ENCODE measurements around the gene GPR157.
"Not testable (repeated sequence)": the region's sequence is repeated elsewhere in the genome, so short reads cannot be mapped to it uniquely, and the experiment has no call there.

The GPR157 gene

DNA sequence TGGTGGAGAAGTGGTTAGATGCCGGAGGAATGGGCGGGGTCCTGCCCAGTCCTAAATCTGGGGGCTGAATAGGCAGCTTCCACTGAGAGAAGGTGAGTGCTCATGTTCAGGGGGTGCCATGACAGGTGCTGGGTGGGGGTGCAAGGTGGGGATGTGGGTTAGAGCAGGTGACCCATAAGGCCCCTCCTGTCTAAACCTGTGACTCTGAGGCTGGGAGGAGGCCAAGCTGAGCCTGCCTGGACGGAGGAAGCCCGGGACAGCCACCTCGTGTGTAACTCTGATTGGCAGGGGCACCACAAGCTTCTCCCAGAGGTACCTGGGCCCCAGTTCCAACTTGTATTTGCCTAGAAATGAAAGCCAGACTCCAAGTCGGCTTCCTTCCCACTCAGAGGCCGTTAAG lies 10.7 kb downstream of the GPR157 start:
- DNase-seq (ENCODE audit: low read depth, low spot score), result no peak

DNA sequence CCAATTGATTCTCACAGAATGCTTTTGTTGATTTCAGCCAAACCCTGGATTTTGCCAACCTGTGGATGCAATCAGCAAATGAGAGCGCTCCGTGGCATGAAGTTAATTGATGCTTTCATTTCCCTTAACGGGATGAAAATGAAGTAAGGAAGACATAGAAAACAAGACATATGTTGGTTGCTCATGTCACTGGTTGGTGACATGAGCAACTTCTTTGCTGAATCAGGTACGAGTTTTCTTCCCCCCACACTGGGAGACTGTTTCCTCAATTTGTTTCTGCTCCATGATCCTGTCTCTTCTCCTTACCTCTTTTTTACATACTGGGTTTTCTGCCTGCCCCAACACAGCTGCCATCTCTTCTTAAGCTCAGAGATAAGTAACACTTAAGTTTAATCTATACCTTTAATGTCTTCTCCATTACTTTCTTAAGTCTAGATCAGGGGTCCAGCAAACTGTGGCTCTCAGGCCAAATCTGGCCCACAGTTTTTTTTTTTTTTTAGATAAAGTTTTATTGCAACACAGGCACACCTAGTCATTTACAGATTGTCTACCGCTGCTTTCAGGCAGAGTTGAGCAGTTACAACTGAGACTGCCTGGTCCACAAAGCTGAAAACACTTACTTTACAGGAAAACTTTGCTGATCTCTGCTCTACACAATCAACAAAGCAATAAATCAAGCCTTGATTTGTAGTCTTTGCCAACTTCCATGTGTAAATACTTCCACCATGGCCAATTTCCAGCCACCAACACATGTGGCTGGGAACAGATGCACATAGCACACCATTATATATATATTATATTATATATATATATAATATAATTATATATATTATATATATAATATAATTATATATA lies 13.3 kb downstream of the GPR157 start:
- no peak for DNase-seq (ENCODE audit: low read depth, low spot score)

DNA sequence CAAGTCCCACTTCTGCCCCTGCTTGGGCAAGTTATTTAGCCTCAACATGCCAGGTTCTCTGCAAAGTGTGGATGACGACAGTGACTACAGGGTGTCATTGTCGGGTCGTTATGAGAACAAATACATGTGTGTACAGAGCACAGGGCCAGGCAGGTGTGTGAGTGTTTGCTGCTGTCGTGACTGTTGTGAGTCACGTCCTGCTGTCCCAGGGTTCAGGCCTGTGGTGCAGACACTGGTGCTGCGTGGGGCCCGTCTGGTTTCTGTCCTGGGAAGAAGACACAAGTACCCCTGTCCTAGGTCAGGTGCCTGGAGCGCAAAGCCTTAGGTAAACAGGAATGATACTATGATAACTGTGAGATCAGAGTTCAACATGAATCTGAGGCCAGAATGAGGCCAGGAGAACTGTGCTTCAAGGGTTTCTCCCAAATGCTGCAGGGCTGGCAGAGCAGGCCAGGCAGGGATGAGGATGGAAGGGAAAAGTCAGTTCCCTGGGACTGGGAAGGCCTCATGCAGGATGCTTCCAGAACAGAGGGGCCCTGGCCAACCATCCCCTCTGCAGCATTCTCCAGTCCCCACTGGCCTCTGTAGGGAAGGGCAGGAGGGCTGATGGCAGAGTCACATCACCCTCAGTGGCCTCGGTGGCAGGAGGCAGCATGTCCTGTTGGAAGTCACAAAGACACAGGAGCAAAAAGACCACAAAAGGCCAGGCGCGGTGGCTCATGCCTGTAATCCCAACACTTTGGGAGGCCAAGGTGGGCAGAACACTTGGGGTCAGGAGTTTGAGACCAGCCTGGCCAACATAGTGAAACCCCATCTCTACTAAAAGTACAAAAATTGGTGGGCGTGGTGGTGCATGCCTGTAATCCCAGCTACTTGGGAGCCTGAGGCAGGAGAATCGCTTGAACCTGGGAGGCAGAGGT lies 15.7 kb downstream of the GPR157 start:
- DNase-seq (ENCODE audit: low read depth, low spot score), result no peak

DNA sequence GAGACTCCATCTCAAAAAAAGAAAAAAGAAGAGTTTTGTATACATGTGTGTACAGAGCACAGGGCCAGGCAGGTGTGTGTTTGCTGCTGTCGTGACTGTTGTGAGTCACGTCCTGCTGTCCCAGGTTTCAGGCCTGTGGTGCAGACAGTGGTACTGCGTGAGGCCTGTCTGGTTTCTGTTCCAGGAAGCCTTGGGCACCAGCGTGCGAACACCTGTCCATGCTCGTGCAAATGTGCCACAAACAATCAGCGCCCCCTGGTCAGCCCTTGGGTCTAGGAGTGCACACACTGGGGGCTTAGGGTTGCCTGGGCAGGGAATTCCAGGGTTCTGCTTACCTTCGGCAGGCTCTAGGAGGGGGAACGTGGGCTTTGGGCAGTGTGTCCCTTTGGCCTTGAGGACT lies 16.9 kb downstream of the GPR157 start:
- no peak for DNase-seq (ENCODE audit: low read depth, low spot score)

DNA sequence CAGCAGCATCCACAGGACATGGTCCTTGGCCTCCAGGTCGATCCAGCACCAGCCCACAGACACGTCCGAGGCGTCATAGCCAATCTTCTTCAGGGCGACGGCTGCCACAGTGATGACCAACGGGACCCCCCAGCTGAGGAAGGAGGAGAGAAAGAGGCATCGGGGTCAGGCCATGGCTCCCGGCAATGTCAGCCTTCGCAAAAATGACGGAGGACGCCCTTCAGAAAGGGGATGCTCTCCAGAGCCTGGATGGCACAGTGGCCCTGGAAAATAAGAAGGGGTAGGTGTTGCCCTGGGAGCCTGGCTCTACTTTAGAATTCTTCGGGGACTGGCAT lies 17.6 kb downstream of the GPR157 start:
- no peak for DNase-seq (ENCODE audit: low read depth, low spot score)

DNA sequence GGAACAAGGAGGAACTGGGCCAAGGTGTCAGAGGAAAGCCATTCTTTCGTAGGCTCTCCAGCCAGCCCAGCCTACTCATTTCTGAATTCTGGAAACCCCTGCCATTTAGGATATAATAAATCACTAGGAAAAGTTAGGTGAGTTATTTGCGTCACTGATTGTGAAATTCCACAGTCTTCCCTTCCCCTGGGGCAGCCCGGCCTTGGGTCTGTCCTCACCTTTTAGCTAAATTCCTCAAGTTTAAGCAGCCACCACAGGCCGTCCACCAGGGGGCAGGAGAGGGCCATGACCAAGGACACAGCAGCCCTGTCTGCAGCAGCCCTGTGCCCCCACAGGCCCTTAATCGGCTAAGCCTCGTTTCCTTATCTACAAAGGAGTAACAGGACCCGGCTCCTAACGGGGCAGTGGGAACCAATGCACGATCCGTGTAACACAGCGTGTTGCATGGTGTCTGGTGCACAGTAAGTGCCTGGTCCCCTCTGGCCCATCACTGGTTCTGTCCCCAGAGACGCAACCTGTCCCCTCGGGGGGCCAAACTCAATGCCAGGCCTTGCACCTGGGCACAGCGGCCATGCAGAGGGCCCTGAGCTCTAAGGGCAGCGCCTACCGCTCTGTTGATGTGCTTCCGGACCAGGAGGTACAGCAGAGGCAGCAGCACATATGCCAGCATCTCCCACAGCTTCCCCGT lies 18.1 kb downstream of the GPR157 start:
- DNase-seq (ENCODE audit: low read depth, low spot score), result peak; percentile 76

DNA sequence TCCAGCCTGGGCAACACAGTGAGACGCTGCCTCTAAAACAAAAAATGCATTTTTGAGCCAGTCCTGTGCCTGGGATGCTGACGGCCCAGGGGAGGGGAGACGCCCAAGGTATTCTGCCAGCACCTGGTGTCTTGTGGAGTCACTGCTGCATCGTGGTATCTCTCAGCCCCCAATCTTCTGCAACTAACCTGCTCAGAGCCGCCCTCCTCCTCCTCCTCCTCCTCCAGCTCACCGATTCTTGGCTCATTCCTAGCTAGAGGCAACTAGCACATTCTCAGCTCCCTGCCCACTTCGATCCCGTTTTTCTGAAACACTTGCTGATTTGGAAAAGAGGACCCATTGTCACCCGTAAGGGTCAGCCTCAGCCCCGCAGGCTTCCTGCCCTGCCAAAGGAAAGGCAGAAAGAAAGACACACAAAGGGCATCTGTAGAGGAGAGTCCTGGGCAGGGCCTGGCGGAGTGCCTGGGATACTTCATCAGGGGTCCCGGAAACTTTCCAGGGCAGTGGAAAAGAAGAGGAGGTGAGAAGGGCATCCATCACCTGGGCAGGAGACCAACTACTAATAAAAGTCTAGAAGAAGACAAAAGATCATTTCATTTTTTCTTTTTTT lies 20.7 kb downstream of the GPR157 start:
- no peak for DNase-seq (ENCODE audit: low read depth, low spot score)

DNA sequence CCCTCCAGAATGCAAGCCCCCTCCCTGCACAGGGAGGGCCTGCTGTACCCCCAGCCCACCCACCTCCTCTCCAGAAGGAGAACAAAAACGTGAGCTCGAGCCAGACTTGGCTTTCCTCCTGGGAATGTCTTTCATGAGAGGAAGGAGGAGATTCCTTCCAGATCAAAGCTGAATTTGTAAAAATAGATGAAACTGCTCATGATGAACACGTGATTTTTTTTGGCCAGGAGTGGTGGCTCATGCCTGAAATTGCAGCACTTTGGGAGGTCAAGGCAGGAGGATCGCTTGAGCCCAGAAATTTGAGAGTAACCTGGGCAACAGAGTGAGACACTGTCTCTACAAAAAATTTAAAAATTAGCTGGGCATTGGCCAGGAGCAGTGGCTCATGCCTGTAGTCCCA lies 21.8 kb downstream of the GPR157 start:
- DNase-seq (ENCODE audit: low read depth, low spot score), result no peak

DNA sequence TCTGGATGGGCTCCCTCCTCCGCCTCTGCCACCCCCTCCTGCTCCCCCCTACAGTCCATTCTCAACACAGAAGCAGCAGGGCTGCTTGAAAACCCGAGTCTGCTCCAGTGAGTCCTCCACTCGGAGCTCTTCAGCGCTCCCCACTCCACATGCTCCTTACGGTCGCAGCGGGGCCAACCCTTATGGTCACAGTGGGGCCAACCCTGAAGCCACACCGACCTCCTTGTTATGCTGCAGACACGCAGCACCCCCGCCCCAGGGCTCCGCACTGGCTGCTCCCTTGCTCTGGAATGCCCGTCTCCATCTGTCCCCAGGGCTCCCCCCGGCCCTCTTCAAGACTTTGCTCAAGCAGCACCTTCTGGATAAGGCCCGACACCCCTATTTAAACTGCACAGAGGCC lies 22.6 kb downstream of the GPR157 start:
- DNase-seq (ENCODE audit: low read depth, low spot score), result no peak

DNA sequence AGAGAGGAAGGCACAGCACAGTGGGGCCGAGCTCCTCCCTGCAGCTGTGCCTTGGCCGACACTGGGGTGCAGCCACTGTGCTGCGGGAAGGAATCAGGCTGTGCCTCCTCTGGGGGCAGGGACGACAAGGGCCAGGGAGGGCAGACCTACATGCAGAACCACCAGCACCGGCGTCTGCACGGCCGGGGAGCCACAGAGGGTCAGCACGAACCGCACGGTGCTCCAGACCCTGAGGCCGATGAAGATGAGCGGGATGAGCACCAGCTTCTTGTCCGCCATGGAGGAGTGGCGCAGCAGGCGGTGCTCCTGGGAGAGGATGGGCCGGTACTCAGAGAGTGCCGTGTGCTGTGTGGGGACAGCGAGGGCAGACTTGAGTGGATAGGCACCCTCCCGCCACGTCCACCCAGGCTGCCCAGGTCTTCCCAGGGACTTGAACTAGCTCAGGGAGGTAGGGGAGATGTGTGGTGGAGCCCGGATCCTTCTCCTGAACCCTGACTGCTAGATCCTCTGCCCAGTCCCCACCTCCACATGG lies 23.5 kb downstream of the GPR157 start:
- DNase-seq (ENCODE audit: low read depth, low spot score), result no peak

DNA sequence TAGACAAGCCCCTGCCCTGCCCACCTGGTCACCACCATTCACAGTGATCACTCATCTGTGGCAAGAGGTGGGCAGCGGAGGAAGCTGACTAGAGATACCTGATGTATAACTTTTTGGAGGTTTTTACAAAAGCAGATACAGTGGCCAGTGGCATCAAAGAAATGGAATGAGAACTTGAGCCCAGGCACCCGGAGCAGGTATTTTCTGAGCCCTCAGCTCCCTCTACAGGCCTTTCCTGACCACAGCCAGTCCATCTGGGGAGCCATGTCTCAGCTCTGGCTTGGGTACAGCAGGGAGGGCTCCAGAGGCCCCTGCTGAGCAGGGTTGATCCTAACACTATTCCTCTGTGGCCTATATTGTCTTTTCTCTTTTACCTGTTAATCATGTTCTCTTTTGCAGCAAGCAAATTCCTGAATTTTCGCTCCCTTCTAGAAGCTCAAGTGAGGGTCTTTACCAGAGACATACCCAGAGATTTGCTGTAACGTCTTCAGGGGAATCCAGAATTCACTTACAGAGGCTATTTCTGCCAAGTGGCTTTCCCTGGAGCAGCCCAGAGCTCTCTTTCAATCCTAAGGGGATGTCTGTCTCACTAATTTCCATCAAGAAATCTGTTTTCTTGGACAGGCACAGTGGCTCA lies 27.3 kb downstream of the GPR157 start:
- peak; percentile 61 for DNase-seq (ENCODE audit: low read depth, low spot score)

DNA sequence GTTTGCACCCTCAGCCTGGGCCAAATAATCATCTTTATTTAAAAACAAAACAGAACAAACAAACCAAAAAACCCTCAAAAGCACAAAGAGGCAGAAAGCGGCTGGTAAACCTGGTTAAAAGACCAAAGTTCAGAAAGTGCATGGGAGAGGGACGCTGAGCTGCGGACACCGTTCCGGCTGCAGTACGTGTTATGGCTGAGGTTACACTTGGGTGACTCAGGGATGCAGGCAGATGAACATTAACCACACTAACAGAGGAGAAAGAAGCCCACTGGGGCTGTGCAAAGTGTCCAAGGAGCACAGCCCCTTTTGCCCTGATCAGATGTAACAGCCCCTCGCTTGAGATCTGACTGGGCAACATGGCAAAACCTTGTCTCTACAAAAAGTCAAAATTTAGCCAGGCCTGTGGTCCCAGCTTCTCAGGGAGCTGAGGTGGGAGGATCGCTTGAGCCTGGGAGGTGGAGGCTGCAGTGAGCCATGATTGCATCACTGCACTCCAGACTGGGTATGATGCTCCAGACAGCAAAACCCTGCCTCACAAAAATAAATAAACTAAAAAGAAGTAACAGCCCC lies 28.3 kb downstream of the GPR157 start:
- DNase-seq (ENCODE audit: low read depth, low spot score), result no peak

DNA sequence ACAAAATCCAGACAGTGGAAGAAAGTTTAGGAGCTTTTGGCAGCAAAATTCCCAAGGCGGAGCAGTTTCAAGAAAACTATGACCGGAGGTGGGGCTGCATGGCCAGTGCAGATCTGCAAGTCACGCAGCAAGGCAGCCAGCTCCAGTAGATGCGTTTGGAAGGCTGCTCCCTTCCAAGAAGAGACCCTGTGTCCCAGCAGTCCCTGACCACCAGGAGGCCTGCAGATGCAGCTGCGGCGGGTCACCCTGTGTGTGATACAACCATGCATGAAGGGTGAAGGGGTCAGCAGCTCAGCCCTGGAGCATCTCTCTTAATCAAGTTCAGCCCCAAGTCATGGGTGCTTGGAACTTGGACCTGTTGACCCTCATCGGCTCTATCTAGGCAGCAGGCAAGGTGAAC lies 29.3 kb downstream of the GPR157 start:
- no peak for DNase-seq (ENCODE audit: low read depth, low spot score)

DNA sequence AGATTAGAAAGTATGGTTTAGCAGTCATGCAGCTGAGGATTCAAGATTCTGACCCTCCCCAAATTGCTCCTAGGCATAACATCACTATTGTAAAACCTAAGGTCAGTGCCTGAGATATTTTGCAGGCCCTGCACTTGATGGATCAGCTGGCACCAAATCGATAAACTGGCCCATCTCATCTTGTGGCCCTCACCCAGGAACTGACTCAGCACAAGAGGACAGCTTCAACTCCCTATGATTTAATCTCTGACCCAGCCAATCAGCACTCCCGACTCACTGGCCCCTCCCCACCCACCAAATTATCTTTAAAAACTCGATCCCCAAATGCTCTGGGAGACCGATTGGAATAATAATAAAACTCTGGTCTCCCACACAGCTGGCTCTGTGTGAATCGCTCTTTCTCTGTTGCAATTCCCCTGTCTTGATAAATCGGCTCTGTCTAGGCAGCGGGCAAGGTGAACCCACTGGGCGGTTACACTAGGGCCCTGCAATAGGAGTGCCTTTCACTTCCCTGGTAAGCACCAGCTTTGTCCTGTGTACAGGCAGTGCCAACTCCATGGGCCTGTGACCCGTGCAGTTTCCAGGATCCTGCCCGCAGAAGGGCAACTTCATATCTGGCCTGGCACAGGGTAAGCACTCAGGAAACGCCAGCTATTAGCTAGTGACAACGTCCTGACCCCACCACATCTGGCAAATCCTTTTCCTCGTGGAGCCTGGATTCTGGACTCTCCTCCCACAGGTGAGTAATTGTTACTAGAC lies 30.8 kb downstream of the GPR157 start:
- DNase-seq (ENCODE audit: low read depth, low spot score), result no peak

DNA sequence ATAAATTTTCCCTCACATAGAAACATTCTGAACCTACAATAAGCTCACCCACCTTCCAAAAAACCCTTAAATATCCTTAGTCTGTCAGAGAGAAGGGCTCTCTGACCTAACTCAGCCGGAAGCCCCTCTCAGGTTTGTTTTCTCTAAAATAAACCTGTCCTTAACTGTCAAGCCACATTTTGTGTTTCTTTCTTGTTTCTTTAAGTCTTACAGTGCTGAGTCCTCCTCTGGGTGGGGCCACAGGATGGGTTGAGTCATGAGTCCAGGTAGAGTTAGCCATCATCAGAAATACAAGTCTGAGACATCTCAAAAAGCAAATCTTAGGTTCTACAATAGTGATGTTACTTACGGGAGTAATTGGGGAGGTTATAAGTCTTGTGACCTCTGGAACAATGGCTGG lies 33.1 kb downstream of the GPR157 start:
- DNase-seq (ENCODE audit: low read depth, low spot score), result no peak

DNA sequence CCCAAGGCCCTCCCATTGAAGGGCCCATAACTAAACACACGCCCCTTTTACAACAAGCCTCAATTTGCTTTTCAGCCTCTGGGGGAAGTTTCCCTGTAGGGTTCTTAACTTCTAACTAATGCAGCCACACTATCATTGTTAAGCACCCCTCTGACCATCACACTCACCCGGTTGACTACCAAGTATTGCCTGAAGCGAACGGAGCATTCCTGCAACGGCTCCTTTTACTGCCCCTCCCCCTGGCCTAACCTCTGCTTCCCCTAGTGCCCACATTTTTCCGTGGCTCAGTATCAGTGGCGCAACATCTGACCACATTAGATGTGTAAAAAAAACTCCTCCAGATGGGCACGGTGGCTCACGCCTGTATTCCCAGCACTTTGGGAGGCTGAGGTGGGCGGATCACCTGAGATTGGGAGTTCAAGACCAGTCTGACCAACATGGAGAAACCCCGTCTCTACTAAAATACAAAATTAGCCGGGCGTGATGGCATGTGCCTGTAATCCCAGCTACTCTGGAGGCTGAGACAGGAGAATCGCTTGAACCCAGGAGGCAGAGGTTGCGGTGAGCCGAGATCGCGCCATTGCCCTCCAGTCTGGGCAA lies 34.8 kb downstream of the GPR157 start:
- DNase-seq (ENCODE audit: low read depth, low spot score), result not testable (repeated sequence)

DNA sequence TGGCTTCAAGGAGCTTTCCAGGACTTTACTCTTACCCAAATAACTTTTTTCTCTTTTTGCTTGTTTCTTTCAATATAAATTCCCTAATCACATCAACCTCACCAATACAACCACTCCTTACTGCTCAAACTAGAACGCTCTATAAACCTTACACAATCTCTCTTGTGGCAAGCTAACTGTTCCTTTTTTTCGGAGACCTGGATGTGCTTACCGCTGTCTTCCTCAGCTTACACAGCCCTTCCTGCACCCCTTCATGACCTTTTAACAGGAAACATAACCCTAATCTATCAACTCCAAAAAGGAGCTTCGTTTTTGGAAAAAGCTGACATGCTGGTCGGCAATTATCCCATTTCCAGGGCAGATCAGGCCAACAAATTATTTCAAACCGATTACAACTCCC lies 35.3 kb downstream of the GPR157 start:
- DNase-seq (ENCODE audit: low read depth, low spot score), result no peak

DNA sequence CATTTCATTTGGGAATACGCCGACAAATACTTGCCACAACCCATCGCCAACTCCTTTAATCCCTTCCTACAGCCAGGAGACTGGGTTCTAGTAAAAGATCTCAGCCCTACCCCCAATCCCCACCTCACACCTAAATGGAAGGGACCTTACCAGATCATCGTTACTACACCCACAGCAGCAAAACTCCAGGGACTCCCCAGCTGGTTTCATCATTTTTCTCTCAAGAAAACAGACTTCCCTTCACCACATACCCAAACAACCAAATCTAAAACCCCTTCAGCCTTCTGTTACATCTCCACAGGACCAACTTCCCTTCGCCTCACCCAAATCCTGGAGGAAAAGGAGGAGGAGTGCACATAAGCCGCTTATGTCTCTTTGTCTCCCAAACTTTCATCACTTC lies 35.8 kb downstream of the GPR157 start:
- no peak for DNase-seq (ENCODE audit: low read depth, low spot score)

DNA sequence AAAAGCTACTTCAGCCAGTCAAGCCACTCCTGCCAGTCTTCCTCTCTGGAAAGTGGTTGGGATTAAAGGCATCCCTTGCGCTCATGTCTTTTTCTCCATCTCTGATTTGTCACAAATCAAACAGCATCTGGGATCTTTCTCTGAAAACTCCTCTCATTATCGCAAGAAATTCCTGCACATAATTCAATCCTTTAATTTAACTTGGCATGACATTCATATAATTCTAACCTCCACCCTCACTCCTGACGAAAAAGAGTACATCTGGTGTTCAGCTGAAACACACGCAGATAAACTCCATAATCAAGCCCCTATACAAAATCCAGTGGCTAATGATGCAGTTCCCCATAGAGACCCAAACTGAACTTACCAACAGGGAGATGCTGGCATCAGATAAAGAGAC lies 40.1 kb downstream of the GPR157 start:
- DNase-seq (ENCODE audit: low read depth, low spot score), result no peak
